ENCODE results near the gene PRSS56.

DNA sequence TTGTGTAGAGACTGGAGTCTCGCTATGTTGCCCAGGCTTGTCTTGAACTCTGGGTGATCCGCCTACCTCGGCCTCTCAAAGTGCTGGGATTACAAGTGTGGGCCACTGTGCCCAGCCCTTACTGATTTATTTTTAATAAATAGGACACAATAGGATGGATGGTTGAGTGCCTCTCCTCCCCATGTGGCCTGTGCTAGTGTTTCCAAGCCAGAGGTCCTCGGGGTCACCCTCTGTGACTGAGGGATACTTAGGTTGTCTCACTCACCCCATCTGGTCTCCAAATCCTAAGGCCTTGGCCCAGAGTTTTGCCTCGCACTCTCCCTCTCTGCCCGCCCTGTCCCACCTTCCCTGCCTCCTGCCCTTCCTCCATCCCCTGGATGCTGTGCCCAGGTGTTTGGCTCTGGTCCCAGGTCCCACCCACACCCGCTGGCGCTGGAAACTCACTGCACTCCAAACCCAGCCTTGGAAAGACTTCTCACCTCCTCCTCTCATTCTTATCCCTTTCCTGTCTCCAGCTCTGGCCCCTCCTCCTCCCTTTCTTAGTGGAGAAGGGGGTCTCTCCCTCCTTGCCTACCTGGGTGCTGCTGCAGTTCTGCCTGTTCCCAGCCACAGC is 27.8 kb upstream of the PRSS56 start:
- TF ChIP-seq, protein P1, sequence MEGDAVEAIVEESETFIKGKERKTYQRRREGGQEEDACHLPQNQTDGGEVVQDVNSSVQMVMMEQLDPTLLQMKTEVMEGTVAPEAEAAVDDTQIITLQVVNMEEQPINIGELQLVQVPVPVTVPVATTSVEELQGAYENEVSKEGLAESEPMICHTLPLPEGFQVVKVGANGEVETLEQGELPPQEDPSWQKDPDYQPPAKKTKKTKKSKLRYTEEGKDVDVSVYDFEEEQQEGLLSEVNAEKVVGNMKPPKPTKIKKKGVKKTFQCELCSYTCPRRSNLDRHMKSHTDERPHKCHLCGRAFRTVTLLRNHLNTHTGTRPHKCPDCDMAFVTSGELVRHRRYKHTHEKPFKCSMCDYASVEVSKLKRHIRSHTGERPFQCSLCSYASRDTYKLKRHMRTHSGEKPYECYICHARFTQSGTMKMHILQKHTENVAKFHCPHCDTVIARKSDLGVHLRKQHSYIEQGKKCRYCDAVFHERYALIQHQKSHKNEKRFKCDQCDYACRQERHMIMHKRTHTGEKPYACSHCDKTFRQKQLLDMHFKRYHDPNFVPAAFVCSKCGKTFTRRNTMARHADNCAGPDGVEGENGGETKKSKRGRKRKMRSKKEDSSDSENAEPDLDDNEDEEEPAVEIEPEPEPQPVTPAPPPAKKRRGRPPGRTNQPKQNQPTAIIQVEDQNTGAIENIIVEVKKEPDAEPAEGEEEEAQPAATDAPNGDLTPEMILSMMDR (IDR thresholded peaks at IDR 0.05): no peak
- TF ChIP-seq POLR2AphosphoS5 (IDR thresholded peaks at IDR 0.05): no peak
- TF ChIP-seq POLR2A (IDR thresholded peaks at IDR 0.05): no peak

All from breast epithelium (tissue), 3 donors.